Neural progenitor cell (in vitro differentiated cells): ENCODE data around the gene SNX14. TPM values are rescaled to one million over a fixed set of nuclear protein-coding genes. Genes with fewer than 3 reads are reported as not detected.

Experiments
- DNase-seq: peaks from one replicate; pipeline ENCODE4 v3.0.0-alpha.2; 2016; ENCODE audit warnings: low spot score
- H2AFZ ChIP-seq: fragments of 200-600 bp; sonication (generic); replicated peaks from 2 replicates; pipeline ENCODE4 v1.6.1; 2016; ENCODE audit warnings: antibody characterized with exemption
- H3F3A ChIP-seq: fragments of 200-600 bp; sonication (generic); 2 replicates; pipeline ENCODE4 v1.6.1; 2016; ENCODE audit warnings: antibody characterized with exemption, low read depth
- H3K27ac ChIP-seq: fragments of 200-600 bp; sonication (generic); 2 replicates; pipeline ENCODE4 v1.5.1; 2016; ENCODE audit warnings: mild to moderate bottlenecking
- H3K27me3 ChIP-seq: fragments of 200-600 bp; sonication (generic); 2 replicates; pipeline ENCODE4 v1.6.1; 2016; ENCODE audit warnings: mild to moderate bottlenecking, moderate library complexity
- H3K36me3 ChIP-seq: fragments of 200-600 bp; sonication (generic); 2 replicates; pipeline ENCODE4 v1.5.1; 2016
- H3K4me1 ChIP-seq: fragments of 200-600 bp; sonication (generic); 2 replicates; pipeline ENCODE4 v1.6.1; 2016; ENCODE audit warnings: mixed run types
- H3K4me2 ChIP-seq: fragments of 200-600 bp; sonication (generic); 2 replicates; pipeline ENCODE4 v1.6.1; 2016
- H3K4me3 ChIP-seq: fragments of 200-600 bp; sonication (generic); 2 replicates; pipeline ENCODE4 v1.5.1; 2016
- H3K79me2 ChIP-seq: fragments of 200-600 bp; sonication (generic); 2 replicates; pipeline ENCODE4 v1.6.1; 2016; ENCODE audit warnings: low read depth
- H3K9ac ChIP-seq: fragments of 200-600 bp; sonication (generic); 2 replicates; pipeline ENCODE4 v1.6.1; 2016
- H3K9me3 ChIP-seq: fragments of 200-600 bp; sonication (generic); 2 replicates; pipeline ENCODE4 v1.5.1; 2016; ENCODE audit warnings: low read depth
- H4K20me1 ChIP-seq: fragments of 200-600 bp; sonication (generic); 2 replicates; pipeline ENCODE4 v1.6.1; 2016; ENCODE audit warnings: low read depth
- H3K27ac Mint-ChIP-seq: 3 replicates; pipeline ENCODE4 v1.8.0; 2021; ENCODE audit warnings: mixed read lengths
- H3K27me3 Mint-ChIP-seq: 2 replicates; pipeline ENCODE4 v1.8.0; 2022; ENCODE audit warnings: low read depth, mild to moderate bottlenecking, inconsistent platforms, moderate library complexity, mixed read lengths; ENCODE audit not compliant: insufficient read depth
- H3K36me3 Mint-ChIP-seq: 3 replicates; pipeline ENCODE4 v1.8.0; 2021; ENCODE audit warnings: mixed read lengths
- H3K4me1 Mint-ChIP-seq: 3 replicates; pipeline ENCODE4 v1.8.0; 2021; ENCODE audit warnings: mixed read lengths
- H3K4me3 Mint-ChIP-seq: 3 replicates; pipeline ENCODE4 v1.8.0; 2021; ENCODE audit warnings: mild to moderate bottlenecking, moderate library complexity, mixed read lengths
- H3K9me3 Mint-ChIP-seq: 3 replicates; pipeline ENCODE4 v1.8.0; 2020; ENCODE audit warnings: mixed read lengths
- EZH2 ChIP-seq: fragments of 200-600 bp; sonication (generic); IDR thresholded peaks from 2 replicates; pipeline ENCODE4 v1.6.1; 2017; ENCODE audit warnings: antibody characterized with exemption, mild to moderate bottlenecking, moderate library complexity
- EZH2phosphoT487 ChIP-seq: fragments of 200-600 bp; sonication (generic); IDR thresholded peaks from 2 replicates; pipeline ENCODE4 v1.6.1; 2017; ENCODE audit warnings: antibody characterized with exemption
- total RNA-seq: library from RNA; depleted of rRNA; stranded (reverse); fragments of >200 nt; gene quantifications from 2 replicates; pipeline ENCODE4 v1.2.3, GENCODE V29; 2015; ENCODE audit warnings: low replicate concordance
- TF ChIP-seq, protein P1 (sequence below): fragments of 200-600 bp; sonication (generic); IDR thresholded peaks from 2 replicates; pipeline ENCODE4 v1.5.1; 2017; ENCODE audit warnings: antibody characterized with exemption, mild to moderate bottlenecking

The SNX14 gene
- total RNA-seq, 1 donor from 2014 or later = 95.2 TPM

DNA sequence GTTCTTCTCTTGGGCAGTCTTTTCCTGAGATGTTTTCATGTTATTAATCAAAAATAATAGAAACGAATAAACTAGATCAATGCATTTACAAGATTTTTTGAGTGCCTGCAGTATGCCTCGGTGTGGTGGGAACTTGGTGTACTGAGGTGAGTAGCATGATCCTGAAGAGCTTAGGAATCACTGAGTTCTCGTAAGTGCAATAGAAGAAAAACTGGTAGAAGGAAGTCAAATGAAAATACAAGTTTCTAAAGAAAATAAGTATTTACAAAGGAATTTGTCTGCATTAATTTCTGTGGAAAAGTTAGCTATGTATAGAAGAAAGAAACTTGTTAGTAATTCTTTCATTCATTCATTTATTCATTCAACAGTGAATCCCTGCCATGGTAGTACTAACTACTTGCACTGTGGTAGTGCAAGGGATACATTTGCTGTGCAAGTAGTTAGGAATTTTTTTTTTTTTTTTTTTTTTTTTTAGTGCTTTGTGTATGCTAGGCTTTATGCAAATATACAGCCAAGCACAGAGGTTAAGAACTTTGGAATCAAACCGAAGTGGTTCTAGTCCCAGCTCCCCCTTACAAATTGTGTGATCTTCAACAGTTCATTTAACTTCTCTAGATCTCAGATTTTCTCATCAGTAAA lies 129.9 kb downstream of the SNX14 start:
- Histone ChIP-seq H3K27ac (no peak overlapping the region), H2AFZ (no peak overlapping the region), H3F3A (no peaks in the 10 kb centered on the region), H3K4me2 (no peak overlapping the region), H3K9ac (no peak overlapping the region), H3K4me1 (no peaks in the 10 kb centered on the region), H3K9me3 (no peaks in the 10 kb centered on the region), H4K20me1 (no peaks in the 10 kb centered on the region), H3K79me2 (no peaks in the 10 kb centered on the region), H3K27me3 (no peaks in the 10 kb centered on the region), H3K4me3 (no peak overlapping the region), H3K36me3 (no peaks in the 10 kb centered on the region)
- H3K4me3 Mint-ChIP-seq = no peak overlapping the region
- H3K9me3 Mint-ChIP-seq = no peaks in the 10 kb centered on the region
- no peaks in the 10 kb centered on the region for H3K27me3 Mint-ChIP-seq
- no peak overlapping the region for H3K27ac Mint-ChIP-seq
- H3K36me3 Mint-ChIP-seq = no peaks in the 10 kb centered on the region
- TF ChIP-seq EZH2phosphoT487 (no peak), EZH2 (no peak)
- TF ChIP-seq, protein P1, sequence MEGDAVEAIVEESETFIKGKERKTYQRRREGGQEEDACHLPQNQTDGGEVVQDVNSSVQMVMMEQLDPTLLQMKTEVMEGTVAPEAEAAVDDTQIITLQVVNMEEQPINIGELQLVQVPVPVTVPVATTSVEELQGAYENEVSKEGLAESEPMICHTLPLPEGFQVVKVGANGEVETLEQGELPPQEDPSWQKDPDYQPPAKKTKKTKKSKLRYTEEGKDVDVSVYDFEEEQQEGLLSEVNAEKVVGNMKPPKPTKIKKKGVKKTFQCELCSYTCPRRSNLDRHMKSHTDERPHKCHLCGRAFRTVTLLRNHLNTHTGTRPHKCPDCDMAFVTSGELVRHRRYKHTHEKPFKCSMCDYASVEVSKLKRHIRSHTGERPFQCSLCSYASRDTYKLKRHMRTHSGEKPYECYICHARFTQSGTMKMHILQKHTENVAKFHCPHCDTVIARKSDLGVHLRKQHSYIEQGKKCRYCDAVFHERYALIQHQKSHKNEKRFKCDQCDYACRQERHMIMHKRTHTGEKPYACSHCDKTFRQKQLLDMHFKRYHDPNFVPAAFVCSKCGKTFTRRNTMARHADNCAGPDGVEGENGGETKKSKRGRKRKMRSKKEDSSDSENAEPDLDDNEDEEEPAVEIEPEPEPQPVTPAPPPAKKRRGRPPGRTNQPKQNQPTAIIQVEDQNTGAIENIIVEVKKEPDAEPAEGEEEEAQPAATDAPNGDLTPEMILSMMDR = no peak
- peaks cover 6% of the 10 kb centered on the region for H3K4me1 Mint-ChIP-seq
- DNase-seq = no peak

DNA sequence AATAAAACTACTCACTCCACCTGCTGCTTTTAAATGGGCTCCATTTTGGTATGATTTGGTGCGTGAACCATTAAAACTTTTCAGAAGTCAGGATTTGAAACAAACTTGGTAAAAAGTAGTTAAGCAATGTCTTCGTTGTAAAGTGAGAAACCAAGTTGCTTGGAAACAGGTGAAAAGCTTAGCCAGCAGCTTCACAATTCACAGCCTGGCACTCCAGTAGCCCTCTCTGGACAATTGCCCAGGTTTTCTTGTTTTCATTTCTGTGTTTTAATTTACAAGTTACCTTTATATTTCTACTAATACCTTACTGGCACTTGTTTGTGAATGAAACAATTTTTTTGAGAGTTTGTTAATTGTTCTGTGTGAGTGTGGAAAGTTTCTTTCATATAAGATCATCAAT lies 131.0 kb downstream of the SNX14 start:
- TF ChIP-seq EZH2phosphoT487 (no peak), EZH2 (no peak)
- TF ChIP-seq, protein P1 = no peak

DNA sequence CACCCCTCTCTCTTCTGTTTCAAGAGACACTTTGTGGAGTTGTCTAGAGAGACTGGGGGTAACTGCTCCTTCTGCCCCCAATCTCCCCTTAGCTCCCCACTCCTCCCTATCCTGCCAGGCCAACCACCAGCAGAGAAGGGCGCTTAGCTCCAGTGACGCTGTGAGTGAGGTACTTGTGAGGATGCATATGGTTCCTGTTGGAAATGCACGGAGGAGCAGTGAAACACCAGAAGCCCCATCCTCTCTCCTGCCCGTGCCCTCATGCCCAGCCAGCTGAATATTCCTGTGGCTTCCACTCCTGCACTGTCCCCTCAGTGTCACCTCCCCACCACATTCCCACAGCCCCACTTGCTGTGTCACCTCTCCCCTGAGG lies 131.9 kb downstream of the SNX14 start:
- H3K4me1 ChIP-seq = no peaks in the 10 kb centered on the region
- no peaks in the 10 kb centered on the region for H3K9me3 ChIP-seq
- H3K4me2 ChIP-seq = no peak overlapping the region
- H3K27me3 ChIP-seq = no peaks in the 10 kb centered on the region
- H3K9ac ChIP-seq = no peak overlapping the region
- no peak overlapping the region for H3K27ac ChIP-seq
- TF ChIP-seq EZH2phosphoT487 (no peak), EZH2 (no peak)
- TF ChIP-seq, protein P1 = no peak
- H4K20me1 ChIP-seq = no peaks in the 10 kb centered on the region
- no peaks in the 10 kb centered on the region for H3K79me2 ChIP-seq
- H2AFZ ChIP-seq = no peak overlapping the region
- no peak overlapping the region for H3K4me3 Mint-ChIP-seq
- H3F3A ChIP-seq = no peaks in the 10 kb centered on the region
- H3K36me3 ChIP-seq = no peaks in the 10 kb centered on the region
- no peaks in the 10 kb centered on the region for H3K9me3 Mint-ChIP-seq
- peaks cover 6% of the 10 kb centered on the region for H3K4me1 Mint-ChIP-seq
- H3K27me3 Mint-ChIP-seq = no peaks in the 10 kb centered on the region
- H3K4me3 ChIP-seq = no peak overlapping the region
- no peak for DNase-seq
- no peaks in the 10 kb centered on the region for H3K36me3 Mint-ChIP-seq
- H3K27ac Mint-ChIP-seq = no peak overlapping the region

More for the DNA sequence above, 131.0 kb downstream of the SNX14 start:
- peaks cover 6% of the 10 kb centered on the region for H3K4me1 Mint-ChIP-seq
- no peaks in the 10 kb centered on the region for H3K9me3 Mint-ChIP-seq
- H3K27ac Mint-ChIP-seq = no peak overlapping the region
- Histone ChIP-seq H3K4me2 (no peak overlapping the region), H3K36me3 (no peaks in the 10 kb centered on the region), H3F3A (no peaks in the 10 kb centered on the region), H4K20me1 (no peaks in the 10 kb centered on the region), H3K9me3 (no peaks in the 10 kb centered on the region), H3K4me1 (no peaks in the 10 kb centered on the region), H3K4me3 (no peak overlapping the region), H3K27me3 (no peaks in the 10 kb centered on the region), H3K79me2 (no peaks in the 10 kb centered on the region), H3K27ac (no peak overlapping the region), H2AFZ (no peak overlapping the region), H3K9ac (no peak overlapping the region)
- no peak for DNase-seq
- no peaks in the 10 kb centered on the region for H3K27me3 Mint-ChIP-seq
- H3K36me3 Mint-ChIP-seq = no peaks in the 10 kb centered on the region
- no peak overlapping the region for H3K4me3 Mint-ChIP-seq
